ENCODE data around the gene TNKS1BP1. TPM values are rescaled to one million over a fixed set of nuclear protein-coding genes. Genes with fewer than 3 reads are reported as not detected.
"Not testable (repeated sequence)": the region's sequence is repeated elsewhere in the genome, so short reads cannot be mapped to it uniquely, and the experiment has no call there.

The TNKS1BP1 gene
- total RNA-seq, 4 donors from 2014 or later, result 93.9 to 215 (median 124) TPM

GRCh38 chr11:57368106-57368844, 43.5 kb upstream of the TNKS1BP1 start:
- intact Hi-C loops (cut with DNase I), result no loop called here
- Histone ChIP-seq H3K9me3 (no peaks in the 10 kb centered on the region), H3K4me1 (peaks cover 0 to 4% (median 0%) of the 10 kb centered on the region in 4 donors), H3K36me3 (no peaks in the 10 kb centered on the region), H3K4me3 (no peak overlapping the region), H3K27ac (replicated peaks in 1 of 4) (no peak overlapping the region), H3K27me3 (peaks cover 0 to 12% (median 0%) of the 10 kb centered on the region in 4 donors)
- no peak for DNase-seq (ENCODE audit: extremely low spot score)
- WGBS, result 56% methylated on average over 15 of the region's 19 CpGs
- no peak for TF ChIP-seq POLR2AphosphoS5 (IDR thresholded peaks at IDR 0.05)

GRCh38 chr11:57364851-57365660, 40.3 kb upstream of the TNKS1BP1 start:
- Histone ChIP-seq H3K27ac (replicated peaks in 1 of 4) (no peak overlapping the region), H3K27me3 (peaks cover 0 to 12% (median 0%) of the 10 kb centered on the region in 4 donors), H3K36me3 (no peaks in the 10 kb centered on the region), H3K4me1 (no peaks in the 10 kb centered on the region), H3K4me3 (no peak overlapping the region), H3K9me3 (no peaks in the 10 kb centered on the region)
- intact Hi-C loops (cut with DNase I), result no loop called here
- DNase-seq (ENCODE audit: extremely low spot score), result no peak
- 62% methylated on average over 9 of the region's 9 CpGs for WGBS
- TF ChIP-seq EP300 (IDR thresholded peaks at IDR 0.05) (no peak), POLR2A (IDR thresholded peaks at IDR 0.05; ENCODE audit: low read depth) (no peak), CTCF (IDR thresholded peaks at IDR 0.05) (no peak), POLR2AphosphoS5 (IDR thresholded peaks at IDR 0.05) (no peak)

- no peaks in the 10 kb centered on the region for H3K4me1 ChIP-seq
- intact Hi-C loops (cut with DNase I), result no loop called here
- no peak overlapping the region for H3K27ac ChIP-seq (replicated peaks in 1 of 4)
- H3K27me3 ChIP-seq, result peaks cover 0 to 10% (median 0%) of the 10 kb centered on the region in 4 donors
- H3K9me3 ChIP-seq, result no peaks in the 10 kb centered on the region
- no peaks in the 10 kb centered on the region for H3K36me3 ChIP-seq
- TF ChIP-seq CTCF (IDR thresholded peaks at IDR 0.05), result no peak
- no peak for TF ChIP-seq EP300 (IDR thresholded peaks at IDR 0.05)
- no peak for TF ChIP-seq POLR2A (IDR thresholded peaks at IDR 0.05; ENCODE audit: low read depth)
- no peak for TF ChIP-seq POLR2AphosphoS5 (IDR thresholded peaks at IDR 0.05)
- H3K4me3 ChIP-seq, result no peak overlapping the region
- WGBS, result 78% methylated on average over 7 of the region's 7 CpGs
- no peak for DNase-seq (ENCODE audit: extremely low spot score)
Observed at GRCh38 chr11:57363131-57364080, 38.7 kb upstream of the TNKS1BP1 start.

DNA sequence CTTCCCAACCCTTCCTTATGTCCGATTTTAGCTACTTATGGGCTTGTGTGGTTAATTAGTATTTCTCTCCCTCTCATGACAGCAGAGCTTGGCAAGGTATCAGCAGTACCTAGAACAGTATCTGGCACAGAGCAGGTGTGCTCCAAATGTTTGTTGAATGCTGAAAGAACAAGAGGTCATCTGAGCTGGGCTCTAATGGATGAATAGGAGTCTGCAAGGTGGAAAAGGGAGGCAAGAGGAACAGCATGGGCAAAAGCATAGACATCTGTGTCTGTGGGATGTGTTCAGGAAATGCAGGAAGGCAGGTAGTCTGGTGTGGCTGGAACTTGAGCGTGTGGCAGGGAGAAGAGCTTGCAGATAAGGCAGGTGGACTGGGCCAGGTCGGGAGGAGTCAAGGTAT, 37.2 kb upstream of the TNKS1BP1 start:
- 87% methylated on average over 3 of the region's 3 CpGs for WGBS
- no peaks in the 10 kb centered on the region for H3K9me3 ChIP-seq
- TF ChIP-seq POLR2AphosphoS5 (IDR thresholded peaks at IDR 0.05) (no peak), POLR2A (IDR thresholded peaks at IDR 0.05; ENCODE audit: low read depth) (no peak), EP300 (IDR thresholded peaks at IDR 0.05) (no peak), CTCF (IDR thresholded peaks at IDR 0.05) (no peak)
- no peak overlapping the region for H3K27ac ChIP-seq (replicated peaks in 1 of 4)
- peaks cover 10 to 13% (median 12%) of the 10 kb centered on the region in 4 donors for H3K4me1 ChIP-seq
- DNase-seq (ENCODE audit: extremely low spot score), result no peak
- intact Hi-C loops (cut with DNase I), result no loop called here
- H3K27me3 ChIP-seq, result no peaks in the 10 kb centered on the region
- H3K4me3 ChIP-seq, result no peak overlapping the region
- H3K36me3 ChIP-seq, result no peaks in the 10 kb centered on the region

- H3K4me1 ChIP-seq, result peaks cover 10 to 13% (median 12%) of the 10 kb centered on the region in 4 donors
- H3K27ac ChIP-seq (replicated peaks in 1 of 4); H3K27me3 ChIP-seq; H3K4me3 ChIP-seq; intact Hi-C loops (cut with DNase I); H3K9me3 ChIP-seq; H3K36me3 ChIP-seq; DNase-seq (ENCODE audit: extremely low spot score): not testable (repeated sequence)
Observed at GRCh38 chr11:57361420-57361819, 36.7 kb upstream of the TNKS1BP1 start.
